ENCODE results near the gene FOXO6.

GRCh38 chr1:41319106-41319755 lies 42.0 kb upstream of the FOXO6 start:
- TF ChIP-seq CTCF (IDR thresholded peaks at IDR 0.05) (no peak), POLR2A (IDR thresholded peaks at IDR 0.05) (peak in 1 of 2 donors; percentile 15)
